ENCODE results near the gene SLC13A3.

GRCh38 chr20:46642969-46643343 lies 8.3 kb downstream of the SLC13A3 start:
- TF ChIP-seq POLR2A (IDR thresholded peaks at IDR 0.05) (no peak), CTCF (IDR thresholded peaks at IDR 0.05) (no peak)
